HG02870 (cell line): ENCODE data around the gene NME4.
A peak's percentile ranks its signal among the peaks of the same experiment; 100 is the strongest.

ENCODE experiments used
- ATAC-seq: cut with Tn5 transposase; IDR thresholded peaks from one replicate; pipeline ENCODE4 v1.9.1; 2021; ENCODE audit warnings: mild to moderate bottlenecking, moderate library complexity; ENCODE audit not compliant: unreplicated experiment

The NME4 gene

GRCh38 chr16:425082-425718 lies 28.2 kb downstream of the NME4 start, which contains the start of gene RAB11FIP3:
RAB11FIP3 (plus strand) TSS chr16:425649; CDS start chr16:426007, 358 bp downstream.
- peak; percentile 82 for ATAC-seq

GRCh38 chr16:425740-426114 lies 28.7 kb downstream of the NME4 start:
- peak; percentile 32 for ATAC-seq

- peak; percentile 19 for ATAC-seq
Measured at GRCh38 chr16:426115-426905, 29.3 kb downstream of the NME4 start.

- ATAC-seq: no peak
Measured at GRCh38 chr16:426906-427249, 29.9 kb downstream of the NME4 start.

GRCh38 chr16:427250-427649 lies 30.3 kb downstream of the NME4 start:
- ATAC-seq: no peak

GRCh38 chr16:430904-431303 lies 33.9 kb downstream of the NME4 start:
- ATAC-seq: no peak

- no peak for ATAC-seq
Measured at GRCh38 chr16:440627-441026, 43.6 kb downstream of the NME4 start.

GRCh38 chr16:441447-441846 lies 44.4 kb downstream of the NME4 start:
- ATAC-seq: no peak

- ATAC-seq: no peak
Measured at GRCh38 chr16:442976-443375, 46.0 kb downstream of the NME4 start.

GRCh38 chr16:444027-444426 lies 47.0 kb downstream of the NME4 start:
- ATAC-seq: no peak

- no peak for ATAC-seq
Measured at GRCh38 chr16:445566-445965, 48.6 kb downstream of the NME4 start.
